H1 (cell line): ENCODE measurements around the gene CXCL12. TPM values are rescaled to one million over a fixed set of nuclear protein-coding genes. Genes with fewer than 3 reads are reported as not detected.

Source experiments
- CTCF ChIP-seq, 3 experiments: IDR thresholded peaks; 1 replicate in 2 of 3; 2 replicates in 1 of 3; pipeline versions ENCODE4 v1.5.1 to v1.6.1; 2011; ENCODE audit warnings: low read length in 3 of 3, mild to moderate bottlenecking in 3 of 3, inconsistent platforms in 2 of 3, low read depth in 1 of 3, moderate library complexity in 1 of 3; ENCODE audit not compliant: insufficient read depth in 1 of 3; ENCODE audit errors: control extremely low read depth in 1 of 3
- RXRA ChIP-seq: IDR thresholded peaks from 2 replicates; pipeline ENCODE4 v1.6.1; 2011; ENCODE audit warnings: low read depth, mild to moderate bottlenecking, low read length, moderate library complexity; ENCODE audit not compliant: insufficient read depth
- SAP30 ChIP-seq: fragments of 300-600 bp; sonication (generic); IDR thresholded peaks from 2 replicates; pipeline ENCODE4 v1.7.1; 2012; ENCODE audit warnings: low read length, moderate library complexity, mild to moderate bottlenecking, inconsistent platforms; ENCODE audit not compliant: insufficient read depth, insufficient replicate concordance
- SP4 ChIP-seq: IDR thresholded peaks from 2 replicates; pipeline ENCODE4 v1.6.1; 2012; ENCODE audit warnings: low read length, inconsistent platforms
- SRF ChIP-seq: IDR thresholded peaks from 2 replicates; pipeline ENCODE4 v1.6.1; 2011; ENCODE audit warnings: mild to moderate bottlenecking, low read depth, low read length, moderate library complexity
- YY1 ChIP-seq: IDR thresholded peaks from 2 replicates; pipeline ENCODE4 v1.6.1; 2011; ENCODE audit warnings: low read depth, mild to moderate bottlenecking, low read length
- polyA plus RNA-seq, 7 experiments: library from polyadenylated mRNA; depleted of rRNA in 3 of 7; stranded (reverse) in 5 of 7; unstranded in 2 of 7; fragments of >200 nt in 5 of 7; fragments of 200-250 nt in 2 of 7; gene quantifications; 1 replicate in 5 of 7; 2 replicates in 1 of 7; 4 replicates in 1 of 7; pipeline versions ENCODE4 v1.2.1 to v1.2.3, GENCODE V29; 2011 to 2013; ENCODE audit warnings: missing spikeins in 2 of 7, mixed read lengths in 2 of 7
- total RNA-seq: library from RNA; stranded (reverse); fragmentation: NEBNext Ultra II Directional; extraction: Animal tissue kit (Norgen Biotek cat#: 25700); gene quantifications from 2 replicates; pipeline ENCODE4 v1.2.1, GENCODE V29; 2021

Gene CXCL12
- total and polyA plus RNA-seq, 2 of the 8 experiments (the other 6 are each of a cell fraction or from before 2014, with no cell fraction given), result 51.4 to 53.8 TPM

GRCh38 chr10:44335330-44336021, 49.4 kb downstream of the CXCL12 start (continued):
- TF ChIP-seq CTCF (IDR thresholded peaks at IDR 0.05; ENCODE audit: control extremely low read depth in 1 of 3, insufficient read depth in 1 of 3, low read depth in 1 of 3, low read length in 3 of 3), result no peak
- TF ChIP-seq RXRA, result no peak
- no peak for TF ChIP-seq SRF
- TF ChIP-seq SP4, result no peak
- TF ChIP-seq SAP30, result no peak
- no peak for TF ChIP-seq YY1
- TF ChIP-seq, all 59 proteins: peak for 0
